ENCODE measurements around the gene UTP25. TPM values are rescaled to one million over a fixed set of nuclear protein-coding genes. Genes with fewer than 3 reads are reported as not detected.
"Not testable (repeated sequence)": the region's sequence is repeated elsewhere in the genome, so short reads cannot be mapped to it uniquely, and the experiment has no call there.

Gene UTP25
- total and polyA plus RNA-seq, 12 donors: 2.2 to 11.6 (median 7.8) TPM

DNA sequence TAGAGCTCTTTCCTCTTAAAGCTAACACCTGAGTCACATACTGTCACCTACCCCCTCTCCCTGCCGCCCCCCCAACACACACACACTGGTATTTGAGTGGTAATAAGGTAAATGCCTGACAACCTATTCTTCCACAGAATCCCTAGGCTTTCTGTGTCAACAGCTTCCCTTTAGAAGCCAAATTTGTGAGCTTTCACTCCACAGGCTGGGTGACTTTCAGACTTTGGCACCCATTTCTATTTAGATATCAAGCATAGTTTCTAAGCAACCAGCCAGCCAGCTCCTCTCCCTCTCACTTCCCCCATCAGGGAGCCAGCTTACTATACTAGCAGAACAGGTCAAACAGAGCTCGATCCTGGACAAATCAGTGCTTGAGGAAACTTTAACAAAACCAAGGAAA, 40.2 kb upstream of the UTP25 start:
- TF ChIP-seq, protein P1, sequence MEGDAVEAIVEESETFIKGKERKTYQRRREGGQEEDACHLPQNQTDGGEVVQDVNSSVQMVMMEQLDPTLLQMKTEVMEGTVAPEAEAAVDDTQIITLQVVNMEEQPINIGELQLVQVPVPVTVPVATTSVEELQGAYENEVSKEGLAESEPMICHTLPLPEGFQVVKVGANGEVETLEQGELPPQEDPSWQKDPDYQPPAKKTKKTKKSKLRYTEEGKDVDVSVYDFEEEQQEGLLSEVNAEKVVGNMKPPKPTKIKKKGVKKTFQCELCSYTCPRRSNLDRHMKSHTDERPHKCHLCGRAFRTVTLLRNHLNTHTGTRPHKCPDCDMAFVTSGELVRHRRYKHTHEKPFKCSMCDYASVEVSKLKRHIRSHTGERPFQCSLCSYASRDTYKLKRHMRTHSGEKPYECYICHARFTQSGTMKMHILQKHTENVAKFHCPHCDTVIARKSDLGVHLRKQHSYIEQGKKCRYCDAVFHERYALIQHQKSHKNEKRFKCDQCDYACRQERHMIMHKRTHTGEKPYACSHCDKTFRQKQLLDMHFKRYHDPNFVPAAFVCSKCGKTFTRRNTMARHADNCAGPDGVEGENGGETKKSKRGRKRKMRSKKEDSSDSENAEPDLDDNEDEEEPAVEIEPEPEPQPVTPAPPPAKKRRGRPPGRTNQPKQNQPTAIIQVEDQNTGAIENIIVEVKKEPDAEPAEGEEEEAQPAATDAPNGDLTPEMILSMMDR (IDR thresholded peaks at IDR 0.05): no peak
- peaks cover 7 to 31% of the 10 kb centered on the region in 2 donors for H3K4me1 ChIP-seq (replicated peaks in 1 of 2)
- H3K36me3 ChIP-seq (replicated peaks in 1 of 2): peaks cover 0 to 21% of the 10 kb centered on the region in 2 donors
- whole genome bisulfite sequencing, 4 donors: 37 to 45% (median 43%) methylated on average over 2 of the region's 2 CpGs
- DNase-seq: peak in 6 of 7 donors; percentile 52 to 73 (median 60)
- no peaks in the 10 kb centered on the region for H3K27me3 ChIP-seq
- no peaks in the 10 kb centered on the region for H3K9me3 ChIP-seq (replicated peaks in 1 of 3)
- H3K4me3 ChIP-seq: no peak overlapping the region
- intact Hi-C loops (cut with DNase I): no loop called here
- peak overlapping the region in 4 of 5 donors; percentile 15 to 68 (median 53) for H3K27ac ChIP-seq

DNA sequence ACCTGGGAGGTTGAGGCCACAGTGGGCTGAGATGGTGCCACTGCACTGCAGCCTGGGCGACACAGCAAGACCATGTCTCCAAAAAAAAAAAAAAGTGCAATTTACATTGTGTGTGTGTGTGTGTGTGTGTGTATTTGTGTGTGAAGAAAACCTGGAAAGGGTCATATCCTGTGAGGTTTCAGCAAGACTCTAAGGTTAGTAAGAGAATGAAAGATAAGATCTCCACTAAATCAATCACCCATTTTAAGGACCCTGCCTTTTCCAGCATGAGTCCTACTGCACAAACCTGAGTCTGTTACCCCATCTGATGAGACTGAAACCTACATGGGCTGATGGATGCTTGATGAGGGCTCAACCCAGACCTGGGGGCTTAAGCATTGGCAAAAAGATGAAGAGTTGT, 38.5 kb upstream of the UTP25 start:
- DNase-seq: no peak
- peaks cover 0 to 21% of the 10 kb centered on the region in 2 donors for H3K36me3 ChIP-seq (replicated peaks in 1 of 2)
- H3K9me3 ChIP-seq (replicated peaks in 1 of 3): no peaks in the 10 kb centered on the region
- peaks cover 7 to 21% of the 10 kb centered on the region in 2 donors for H3K4me1 ChIP-seq (replicated peaks in 1 of 2)
- no peak overlapping the region for H3K4me3 ChIP-seq
- intact Hi-C loops (cut with DNase I): no loop called here
- H3K27me3 ChIP-seq: no peaks in the 10 kb centered on the region
- WGBS, 4 donors: 88 to 100% (median 92%) methylated on average over 1 of the region's 1 CpG
- TF ChIP-seq POLR2A (IDR thresholded peaks at IDR 0.05): no peak
- TF ChIP-seq, protein P1 (IDR thresholded peaks at IDR 0.05): no peak
- no peak overlapping the region for H3K27ac ChIP-seq

DNA sequence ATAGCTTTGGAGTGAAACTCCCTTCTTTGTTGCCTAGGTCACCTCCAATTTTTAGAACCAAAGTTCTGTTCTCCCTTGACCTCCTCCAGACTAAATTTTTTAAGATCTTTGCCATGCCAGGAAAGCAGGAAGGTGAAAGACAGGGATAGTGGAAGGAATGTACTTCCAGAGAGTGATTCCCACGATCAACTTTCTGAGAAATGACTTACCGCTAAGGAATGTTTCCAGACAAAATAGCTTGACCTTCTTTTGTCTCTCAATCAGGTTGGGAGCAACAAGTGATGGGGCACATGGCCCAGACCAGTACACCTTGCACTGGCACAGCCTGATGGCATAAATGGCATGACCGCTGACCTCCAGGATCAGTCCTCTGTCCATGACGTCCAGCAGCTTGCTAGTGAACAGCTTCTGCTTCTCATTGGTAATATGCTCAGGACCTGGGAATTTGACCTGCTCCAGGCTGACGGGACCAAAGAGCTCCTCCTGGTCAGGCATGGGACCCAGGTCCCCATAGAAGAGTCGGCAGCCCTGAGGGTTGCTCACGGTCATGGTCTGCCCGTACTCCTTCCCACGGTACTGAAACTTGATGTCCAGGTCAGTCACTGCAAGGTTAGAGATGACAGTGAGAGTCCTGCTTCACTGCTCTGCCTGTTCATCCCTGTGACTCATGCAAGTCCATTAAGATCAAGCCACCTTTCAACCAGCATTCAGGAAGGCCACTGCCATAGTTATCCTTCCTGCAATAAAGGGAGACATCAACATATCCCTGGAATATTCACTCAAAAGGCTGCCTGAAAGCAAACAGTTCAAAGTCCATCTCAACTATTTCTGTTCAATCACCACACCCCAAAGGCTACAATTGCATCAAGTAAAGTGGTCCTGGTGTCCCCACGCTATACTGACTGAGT, 37.2 kb upstream of the UTP25 start:
- Histone ChIP-seq H3K4me1 (replicated peaks in 1 of 2) (peaks cover 7 to 21% of the 10 kb centered on the region in 2 donors), H3K27me3 (no peaks in the 10 kb centered on the region), H3K9me3 (replicated peaks in 1 of 3) (no peaks in the 10 kb centered on the region), H3K36me3 (replicated peaks in 1 of 2) (peaks cover 0 to 27% of the 10 kb centered on the region in 2 donors), H3K4me3 (no peak overlapping the region), H3K27ac (no peak overlapping the region)
- TF ChIP-seq, protein P1 (IDR thresholded peaks at IDR 0.05): no peak
- no peak for TF ChIP-seq POLR2A (IDR thresholded peaks at IDR 0.05)
- intact Hi-C loops (cut with DNase I): no loop called here
- no peak for DNase-seq
- WGBS, 4 donors: 84 to 97% (median 89%) methylated on average over 7 to 10 of the region's 10 CpGs

DNA sequence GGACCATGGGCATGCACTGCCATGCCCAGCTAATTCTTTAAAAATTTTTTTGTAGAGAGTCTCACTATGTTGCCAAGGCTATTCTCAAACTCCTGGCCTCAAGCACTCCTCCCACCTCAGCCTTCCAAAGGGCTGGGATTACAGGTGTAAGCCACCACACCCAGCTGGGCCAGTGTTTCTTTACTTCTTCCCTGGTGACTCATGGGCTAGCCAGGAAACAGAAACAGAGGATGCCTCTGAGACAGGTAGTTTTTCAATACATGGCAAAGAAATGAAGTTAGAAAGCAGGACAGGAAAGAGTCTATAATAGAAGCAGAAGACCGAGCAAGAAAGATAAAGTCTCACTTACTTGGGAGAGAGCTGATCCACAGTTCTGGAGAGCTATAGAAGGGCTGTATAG, 35.9 kb upstream of the UTP25 start:
- 6 to 100% (median 74%) methylated on average over 1 of the region's 1 CpG for WGBS, 4 donors
- H3K27ac ChIP-seq: no peak overlapping the region
- H3K27me3 ChIP-seq: no peaks in the 10 kb centered on the region
- TF ChIP-seq, protein P1 (IDR thresholded peaks at IDR 0.05): no peak
- no peak for TF ChIP-seq POLR2A (IDR thresholded peaks at IDR 0.05)
- DNase-seq: no peak
- H3K4me1 ChIP-seq (replicated peaks in 1 of 2): peaks cover 6 to 20% of the 10 kb centered on the region in 2 donors
- H3K36me3 ChIP-seq (replicated peaks in 1 of 2): peaks cover 0 to 27% of the 10 kb centered on the region in 2 donors
- no peaks in the 10 kb centered on the region for H3K9me3 ChIP-seq (replicated peaks in 1 of 3)
- intact Hi-C loops (cut with DNase I): no loop called here
- no peak overlapping the region for H3K4me3 ChIP-seq

DNA sequence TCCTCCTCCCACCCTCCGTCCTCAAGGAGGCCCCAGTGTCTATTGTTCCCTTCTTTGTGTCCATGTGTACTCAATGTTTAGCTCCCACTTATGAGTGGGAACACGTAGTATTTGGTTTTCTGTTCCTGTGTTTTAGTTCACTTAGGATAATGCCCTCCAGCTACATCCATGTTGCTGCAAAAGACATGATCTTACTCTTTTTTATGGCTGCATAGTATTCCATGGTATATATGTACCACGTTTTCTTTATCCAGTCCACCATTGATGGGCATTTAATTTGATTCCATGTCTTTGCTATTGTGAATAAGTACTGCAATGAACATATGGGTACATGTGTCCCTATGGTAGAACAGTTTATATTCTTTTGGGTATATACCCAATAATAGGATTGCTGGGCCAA, 34.1 kb upstream of the UTP25 start:
- DNase-seq; H3K27me3 ChIP-seq; H3K4me3 ChIP-seq; intact Hi-C loops (cut with DNase I); H3K27ac ChIP-seq; H3K4me1 ChIP-seq (replicated peaks in 1 of 2); H3K9me3 ChIP-seq (replicated peaks in 1 of 3): not testable (repeated sequence)
- H3K36me3 ChIP-seq (replicated peaks in 1 of 2): peaks cover 0 to 22% of the 10 kb centered on the region in 2 donors
- 83 to 96% (median 89%) methylated on average over 3 of the region's 3 CpGs for WGBS, 4 donors

All from adrenal gland (tissue), 12 donors.